Activated T-cell treated with anti-CD3 and anti-CD28 coated beads, Interleukin-2, amount 50 U/mL, for 72 hours (primary cell): ENCODE measurements around the gene MFAP3. TPM values are rescaled to one million over a fixed set of nuclear protein-coding genes. Genes with fewer than 3 reads are reported as not detected.

Source experiments
- total RNA-seq, 2 donors: library from RNA; stranded (reverse); gene quantifications; one replicate each; pipeline ENCODE4 v1.2.3, GENCODE V29; 2022

MFAP3 gene
- total RNA-seq, 2 donors from 2014 or later, result 20.9 to 21.8 TPM

Other genes with a start within 250 kb of the MFAP3 start
- gene FAM114A2, start 57 bp upstream of the MFAP3 start, total RNA-seq, result 10 to 100 TPM; 31.8 to 33.7 TPM
- 10 to 100 TPM; 41.7 to 47.4 TPM for gene GALNT10, start 151.8 kb downstream of the MFAP3 start, total RNA-seq